Urinary bladder (tissue), 4 donors: ENCODE results near the gene DDI2. TPM values are rescaled to one million over a fixed set of nuclear protein-coding genes. Genes with fewer than 3 reads are reported as not detected.
"Not testable (repeated sequence)": the region's sequence is repeated elsewhere in the genome, so short reads cannot be mapped to it uniquely, and the experiment has no call there.

Source experiments
- DNase-seq: peaks from one replicate; pipeline ENCODE4 v3.0.0-alpha.2; 2015; ENCODE audit errors: extremely low spot score
- H3K27ac ChIP-seq: one replicate; pipeline ENCODE4 v1.5.1; 2013; ENCODE audit warnings: low read depth, mild to moderate bottlenecking, moderate library complexity
- H3K36me3 ChIP-seq: one replicate; pipeline ENCODE4 v1.6.1; 2013; ENCODE audit warnings: mild to moderate bottlenecking, moderate library complexity; ENCODE audit not compliant: insufficient read depth
- H3K4me1 ChIP-seq: one replicate; pipeline ENCODE4 v1.6.1; 2013; ENCODE audit warnings: mild to moderate bottlenecking, moderate library complexity; ENCODE audit not compliant: insufficient read depth
- H3K4me3 ChIP-seq: one replicate; pipeline ENCODE4 v1.5.1; 2013; ENCODE audit warnings: low read depth, low read length
- WGBS: extraction: QIAGEN DNeasy Blood & Tissue Kit; methylation state at CpG from one replicate; pipeline ENCODE4 v1.1.7; 2013; 5-methylcytosine and 5-hydroxymethylcytosine counted together
- polyA plus RNA-seq: library from polyadenylated mRNA; stranded (reverse); fragments of 200-250 nt; gene quantifications from one replicate; pipeline ENCODE4 v1.2.3, GENCODE V29; 2013
- total RNA-seq: library from RNA; depleted of rRNA; stranded (reverse); fragments of >200 nt; gene quantifications from one replicate; pipeline ENCODE4 v1.2.3, GENCODE V29; 2014
- donor health status: healthy with polysubstance abuse.
- donor health status: healthy.

DDI2 gene
- total and polyA plus RNA-seq, 2 donors, result 7.2 to 48.8 TPM

DNA sequence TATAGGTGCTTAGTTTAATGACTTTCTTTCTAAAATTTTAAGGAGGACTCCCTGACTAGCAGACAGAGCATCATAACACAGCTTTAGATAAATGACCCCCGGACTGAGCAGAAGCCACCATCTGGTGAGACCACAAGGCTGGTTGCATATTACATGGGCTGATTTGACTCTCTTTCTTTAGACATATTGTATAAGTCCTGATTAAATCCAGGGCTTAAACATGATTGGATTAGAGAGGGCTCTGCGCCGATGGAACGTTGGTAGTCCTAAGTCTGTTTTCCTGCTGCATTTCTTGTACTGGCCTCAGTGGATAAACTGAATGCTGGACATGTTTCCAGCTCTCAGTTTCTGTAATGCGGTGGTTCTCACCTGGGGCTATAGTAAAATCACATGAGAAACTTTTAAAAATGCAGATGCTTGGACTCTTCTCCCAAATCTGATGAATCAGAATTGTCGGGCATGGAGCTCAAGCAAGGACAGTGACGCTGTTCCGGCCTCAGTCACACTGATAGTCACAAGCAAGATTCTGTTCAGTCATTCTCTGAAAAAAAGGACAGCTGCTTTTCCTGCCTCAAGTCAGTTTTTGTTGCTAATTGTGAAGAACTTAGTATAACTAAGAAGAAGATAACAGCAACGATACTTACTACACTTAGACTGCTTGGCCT, 16.6 kb downstream of the DDI2 start:
- 93% methylated on average over 9 of the region's 9 CpGs for WGBS
- no peak overlapping the region for H3K4me3 ChIP-seq
- no peak overlapping the region for H3K27ac ChIP-seq
- no peaks in the 10 kb centered on the region for H3K4me1 ChIP-seq
- H3K36me3 ChIP-seq, result peaks cover 8% of the 10 kb centered on the region
- DNase-seq, result no peak

DNA sequence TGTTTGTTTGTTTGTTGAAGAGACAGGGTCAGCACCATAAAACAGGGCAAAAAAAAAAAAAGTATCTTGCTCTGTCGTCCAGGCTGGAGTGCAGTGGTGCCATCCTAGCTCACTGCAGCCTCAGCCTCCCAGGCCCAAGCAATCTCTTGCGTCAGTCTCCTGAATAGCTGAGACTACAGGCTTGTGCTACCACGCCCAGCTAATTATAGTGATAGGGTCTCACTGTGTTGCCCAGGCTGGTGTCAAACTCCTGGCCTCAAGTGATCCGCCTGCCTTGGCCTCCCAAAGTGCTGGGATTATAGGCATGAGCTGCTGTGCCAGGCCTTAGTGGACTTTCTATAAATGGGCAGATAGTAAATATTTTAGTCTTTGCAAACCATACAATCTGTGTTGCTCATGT, 19.2 kb downstream of the DDI2 start:
- Histone ChIP-seq H3K27ac (no peak overlapping the region), H3K4me3 (no peak overlapping the region), H3K36me3 (peaks cover 8% of the 10 kb centered on the region), H3K4me1 (no peaks in the 10 kb centered on the region)
- WGBS, result 92% methylated on average over 4 of the region's 4 CpGs
- no peak for DNase-seq

DNA sequence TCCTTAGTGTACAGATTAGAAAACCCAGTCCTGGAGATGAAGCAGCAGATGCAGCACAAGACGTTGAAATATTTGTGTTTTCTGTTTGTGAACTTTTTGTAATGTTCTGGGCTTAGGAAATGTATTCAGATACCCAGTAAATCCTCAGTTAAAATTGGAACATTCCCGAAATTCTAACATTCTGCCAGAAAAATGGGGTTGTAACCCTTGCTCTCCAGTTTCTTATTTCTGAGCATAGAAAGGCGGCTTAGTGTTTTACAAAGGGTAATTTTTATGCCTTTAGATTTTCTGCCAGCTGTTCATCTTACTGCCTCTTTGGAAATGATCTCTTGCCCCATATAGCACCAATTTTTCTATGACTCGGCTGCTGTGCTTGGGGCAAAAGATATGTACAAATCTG, 20.6 kb downstream of the DDI2 start:
- no peak overlapping the region for H3K27ac ChIP-seq
- no peak for DNase-seq
- no peak overlapping the region for H3K4me3 ChIP-seq
- peaks cover 8% of the 10 kb centered on the region for H3K36me3 ChIP-seq
- 60% methylated on average over 4 of the region's 4 CpGs for WGBS
- no peaks in the 10 kb centered on the region for H3K4me1 ChIP-seq

DNA sequence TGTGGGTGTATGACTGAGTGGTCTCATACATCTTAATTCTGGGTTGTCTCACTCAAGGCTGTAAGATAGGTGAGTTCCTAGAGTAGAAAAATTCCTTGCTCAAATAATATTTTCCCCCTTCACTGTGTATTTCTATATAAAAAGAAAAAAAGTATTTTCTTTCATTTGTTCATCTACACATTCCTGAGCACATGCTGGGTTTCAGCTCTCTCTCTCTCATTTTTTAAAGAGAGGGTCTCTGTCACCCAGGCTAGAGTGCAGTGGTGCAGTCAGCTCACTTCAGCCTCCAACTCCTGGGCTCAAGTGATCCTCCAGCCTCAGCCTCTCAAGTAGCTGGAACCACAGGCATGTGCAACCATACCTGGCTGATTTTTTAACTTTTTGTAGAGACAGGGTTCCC, 22.0 kb downstream of the DDI2 start:
- Histone ChIP-seq H3K27ac (no peak overlapping the region), H3K4me1 (no peaks in the 10 kb centered on the region), H3K4me3 (no peak overlapping the region), H3K36me3 (peaks cover 5% of the 10 kb centered on the region)
- DNase-seq, result no peak

DNA sequence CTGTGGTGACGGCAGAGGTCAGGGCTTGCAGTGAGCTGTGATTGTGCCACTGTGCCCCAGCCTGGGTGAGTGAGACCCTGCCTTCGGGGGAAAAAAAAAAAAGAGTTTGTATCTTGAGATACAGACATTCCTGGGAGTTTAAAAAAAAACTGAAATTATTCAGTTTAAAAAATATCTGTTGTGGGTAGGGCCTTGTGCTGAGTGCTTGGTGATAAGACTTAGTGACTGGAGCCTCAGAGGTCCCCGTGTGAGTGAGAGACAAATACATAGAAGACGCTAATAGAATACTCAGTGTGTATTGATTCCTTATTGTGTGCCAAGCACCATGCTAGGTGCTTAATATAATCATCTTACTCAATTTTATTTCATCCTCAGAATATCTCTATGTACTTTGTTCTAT, 22.7 kb downstream of the DDI2 start:
- H3K4me1 ChIP-seq, result no peaks in the 10 kb centered on the region
- no peak for DNase-seq
- H3K4me3 ChIP-seq, result no peak overlapping the region
- WGBS, result 95% methylated on average over 4 of the region's 4 CpGs
- no peak overlapping the region for H3K27ac ChIP-seq
- peaks cover 5% of the 10 kb centered on the region for H3K36me3 ChIP-seq

DNA sequence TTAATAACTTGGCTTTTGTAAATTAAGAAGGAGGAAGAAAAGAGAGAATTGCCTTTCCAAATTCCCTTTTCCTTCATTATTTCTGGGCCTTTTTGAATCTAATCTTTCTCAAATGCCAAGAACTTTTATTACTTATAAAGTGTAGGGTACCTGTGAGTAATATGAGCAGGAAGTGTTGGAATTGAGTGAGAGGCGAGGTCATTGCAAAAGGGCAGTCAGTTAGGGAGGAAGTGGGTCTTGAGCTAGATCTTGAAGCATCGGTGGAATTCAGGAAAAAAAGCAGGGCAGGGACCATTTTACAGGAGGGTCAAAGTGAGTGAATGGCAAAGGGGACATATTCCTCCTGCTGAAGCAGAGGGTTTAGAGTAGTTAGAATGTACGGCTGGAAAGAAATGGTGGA, 23.4 kb downstream of the DDI2 start:
- peaks cover 4% of the 10 kb centered on the region for H3K36me3 ChIP-seq
- no peak for DNase-seq
- no peak overlapping the region for H3K4me3 ChIP-seq
- H3K27ac ChIP-seq, result no peak overlapping the region
- WGBS, result 88% methylated on average over 3 of the region's 3 CpGs
- no peaks in the 10 kb centered on the region for H3K4me1 ChIP-seq

DNA sequence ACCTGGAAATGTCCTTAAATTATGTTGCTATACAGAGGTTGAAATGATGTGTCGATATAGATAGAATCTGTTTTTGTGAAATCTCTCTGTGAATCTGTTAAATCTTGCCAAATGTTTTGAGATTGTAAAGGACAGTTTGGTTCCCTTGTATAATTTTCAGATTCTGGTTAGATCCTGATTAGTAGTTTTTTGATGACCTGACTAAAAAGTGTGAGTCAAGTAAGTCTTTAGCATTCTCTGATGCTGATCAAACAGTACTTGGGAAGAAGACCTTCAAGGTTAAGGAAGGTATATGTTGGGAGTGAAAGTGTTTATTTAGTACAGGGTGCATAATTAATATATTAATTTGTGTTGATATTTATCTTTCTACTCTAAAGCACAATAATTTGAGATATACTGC, 32.7 kb downstream of the DDI2 start:
- 100% methylated on average over 1 of the region's 1 CpG for WGBS
- no peak for DNase-seq
- Histone ChIP-seq H3K4me1 (no peaks in the 10 kb centered on the region), H3K4me3 (no peak overlapping the region), H3K36me3 (peaks cover 7% of the 10 kb centered on the region), H3K27ac (no peak overlapping the region)

DNA sequence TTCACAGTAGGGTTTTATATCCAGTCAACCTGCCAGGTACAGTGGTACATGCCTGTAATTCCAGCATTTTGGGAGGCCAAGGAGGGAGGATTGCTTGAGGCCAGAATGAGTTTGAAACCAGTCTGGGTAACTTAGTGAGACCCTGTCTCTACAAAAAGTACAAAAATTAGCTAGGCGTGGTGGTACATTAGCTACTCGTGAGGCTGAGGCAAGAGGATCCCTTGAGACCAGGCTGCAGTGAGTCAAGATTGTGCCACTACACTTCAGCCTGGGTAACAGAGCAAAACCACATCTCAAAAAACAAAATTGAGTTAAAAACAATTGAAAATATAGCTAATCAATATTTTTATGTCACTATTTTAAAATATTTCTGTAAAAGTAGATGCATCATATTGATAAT, 33.2 kb downstream of the DDI2 start:
- no peak overlapping the region for H3K4me3 ChIP-seq
- H3K36me3 ChIP-seq, result peaks cover 7% of the 10 kb centered on the region
- 95% methylated on average over 2 of the region's 2 CpGs for WGBS
- DNase-seq, result no peak
- H3K4me1 ChIP-seq, result no peaks in the 10 kb centered on the region
- no peak overlapping the region for H3K27ac ChIP-seq

DNA sequence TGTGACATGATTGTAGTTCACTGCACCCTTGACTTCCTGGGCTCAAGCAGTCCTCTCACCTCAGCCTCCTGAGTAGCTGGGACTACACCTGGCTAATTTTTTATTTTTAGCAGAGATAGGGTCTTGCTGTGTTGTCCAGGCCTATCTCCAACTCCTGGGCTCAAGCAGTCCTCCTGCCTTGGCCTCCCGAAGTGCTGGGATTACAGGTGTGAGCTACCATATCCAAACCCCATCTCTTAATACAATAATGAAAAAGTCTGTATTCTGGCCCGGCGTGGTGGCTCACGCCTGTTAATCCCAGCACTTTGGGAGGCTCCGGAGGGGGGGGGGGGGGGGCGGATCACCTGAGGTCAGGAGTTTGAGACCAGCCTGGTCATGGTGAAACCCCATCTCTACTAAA, 34.9 kb downstream of the DDI2 start:
- WGBS, result 93% methylated on average over 6 of the region's 6 CpGs
- not testable (repeated sequence) for H3K4me1 ChIP-seq, DNase-seq, H3K27ac ChIP-seq, H3K4me3 ChIP-seq
- H3K36me3 ChIP-seq, result peaks cover 10% of the 10 kb centered on the region

DNA sequence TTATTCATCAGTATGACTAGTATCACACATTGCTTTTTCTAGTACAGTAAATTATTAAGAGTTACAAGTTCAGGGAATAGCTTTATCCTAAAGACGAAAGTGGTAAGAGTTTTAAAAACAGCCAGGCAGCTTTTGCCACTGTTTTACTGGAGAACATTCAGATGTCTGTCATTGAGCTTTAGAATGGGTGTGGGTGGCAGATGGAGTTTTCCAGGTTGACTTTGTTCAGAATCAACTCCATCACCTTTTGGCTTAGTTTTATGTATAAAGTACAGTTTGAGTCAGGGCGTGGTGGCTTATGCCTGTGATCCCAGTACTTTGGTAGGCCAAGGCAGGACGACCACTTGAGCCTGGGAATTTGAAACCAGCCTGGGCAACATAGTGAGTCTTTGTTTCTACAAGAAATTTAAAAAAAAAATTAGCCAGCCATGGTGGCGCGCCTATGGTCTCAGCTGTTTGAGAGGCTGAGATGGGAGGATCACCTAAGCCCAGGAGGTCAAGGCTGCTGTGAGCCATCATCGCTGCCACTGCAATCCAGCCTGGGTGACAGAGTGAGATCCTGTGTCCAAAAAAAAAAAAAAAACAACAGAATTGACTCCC, 36.9 kb downstream of the DDI2 start:
- Histone ChIP-seq H3K4me3 (no peak overlapping the region), H3K4me1 (no peaks in the 10 kb centered on the region), H3K36me3 (peaks cover 11% of the 10 kb centered on the region), H3K27ac (no peak overlapping the region)
- 91% methylated on average over 6 of the region's 6 CpGs for WGBS
- DNase-seq, result no peak

DNA sequence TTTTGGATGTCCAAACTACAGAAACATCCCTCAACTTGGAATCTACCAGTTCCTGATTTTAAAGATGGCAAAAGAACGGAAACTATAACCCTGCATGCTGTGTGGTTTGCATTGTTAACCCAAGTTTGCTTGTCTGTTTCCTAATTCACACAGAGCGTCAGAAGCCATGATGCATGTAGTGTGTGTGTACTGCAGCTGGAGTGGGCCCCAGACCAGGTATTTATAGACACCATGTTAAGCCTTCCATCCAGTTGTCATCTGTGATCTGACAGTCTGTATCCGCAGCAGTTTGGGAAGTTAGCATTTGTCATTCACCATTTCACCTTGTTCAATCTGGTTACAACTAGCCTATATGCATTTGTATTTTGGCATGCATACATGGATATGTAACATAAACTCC, 39.2 kb downstream of the DDI2 start:
- Histone ChIP-seq H3K4me3 (no peak overlapping the region), H3K27ac (no peak overlapping the region), H3K36me3 (peaks cover 11% of the 10 kb centered on the region), H3K4me1 (no peaks in the 10 kb centered on the region)
- 94% methylated on average over 3 of the region's 3 CpGs for WGBS
- no peak for DNase-seq

DNA sequence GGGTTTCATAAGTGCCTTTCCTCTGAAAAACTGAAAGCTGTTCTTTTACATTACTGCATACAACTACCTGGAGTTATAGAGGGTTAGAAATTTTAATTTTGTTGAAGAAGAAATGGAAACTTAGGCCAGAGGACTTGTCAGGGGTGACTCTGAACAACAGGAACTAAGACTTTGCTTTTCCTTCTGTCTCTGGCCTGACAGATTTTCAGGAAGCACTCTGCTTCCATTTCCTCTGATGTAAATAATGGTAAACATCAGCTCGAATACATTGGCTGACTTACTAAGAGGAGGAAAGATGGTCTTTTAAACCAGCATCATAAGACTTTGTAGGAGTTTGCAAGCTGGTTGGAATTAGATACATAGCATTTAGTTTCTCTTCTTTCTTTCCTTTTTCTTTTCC, 39.8 kb downstream of the DDI2 start:
- no peak overlapping the region for H3K4me3 ChIP-seq

DNA sequence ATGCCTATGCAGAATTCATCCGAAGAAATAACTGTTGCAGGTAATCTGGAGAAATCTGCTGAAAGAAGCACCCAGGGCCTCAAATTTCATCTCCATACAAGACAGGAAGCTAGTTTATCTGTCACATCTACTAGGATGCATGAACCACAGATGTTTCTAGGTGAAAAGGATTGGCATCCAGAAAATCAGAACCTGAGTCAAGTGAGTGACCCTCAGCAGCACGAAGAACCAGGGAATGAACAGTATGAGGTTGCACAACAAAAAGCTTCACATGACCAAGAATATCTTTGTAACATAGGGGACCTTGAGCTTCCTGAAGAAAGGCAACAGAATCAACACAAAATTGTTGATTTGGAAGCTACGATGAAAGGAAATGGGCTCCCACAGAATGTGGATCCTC, 42.9 kb downstream of the DDI2 start:
- WGBS, result 96% methylated on average over 3 of the region's 3 CpGs
- Histone ChIP-seq H3K4me1 (no peaks in the 10 kb centered on the region), H3K4me3 (no peak overlapping the region), H3K27ac (no peak overlapping the region), H3K36me3 (peaks cover 4% of the 10 kb centered on the region)
- DNase-seq, result no peak

More for the DNA sequence above, 39.8 kb downstream of the DDI2 start:
- no peak for DNase-seq
- Histone ChIP-seq H3K4me1 (no peaks in the 10 kb centered on the region), H3K27ac (no peak overlapping the region), H3K36me3 (peaks cover 8% of the 10 kb centered on the region)
- WGBS, result 44% methylated on average over 1 of the region's 1 CpG

DNA sequence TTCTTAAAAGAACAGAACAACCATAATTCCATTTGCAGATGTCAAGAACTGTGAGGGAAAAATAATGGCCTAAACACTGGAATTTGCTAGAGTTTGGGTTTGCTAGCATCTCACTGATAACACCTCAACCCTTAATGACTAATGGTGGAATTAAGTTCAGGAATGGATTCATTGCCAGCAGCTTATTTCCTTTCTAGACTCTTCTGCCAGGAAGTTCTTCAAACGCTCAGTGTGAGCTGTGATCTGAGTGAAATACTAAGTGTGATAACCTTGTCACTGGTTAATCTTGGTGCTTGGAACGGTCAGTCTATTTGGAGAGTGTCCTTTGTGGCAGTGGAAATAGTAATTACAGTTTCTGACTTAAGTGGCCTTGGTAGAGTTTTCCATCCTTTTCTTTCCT, 45.2 kb downstream of the DDI2 start:
- no peaks in the 10 kb centered on the region for H3K4me1 ChIP-seq
- 67% methylated on average over 2 of the region's 2 CpGs for WGBS
- H3K4me3 ChIP-seq, result no peak overlapping the region
- no peaks in the 10 kb centered on the region for H3K36me3 ChIP-seq
- H3K27ac ChIP-seq, result no peak overlapping the region
- DNase-seq, result no peak

DNA sequence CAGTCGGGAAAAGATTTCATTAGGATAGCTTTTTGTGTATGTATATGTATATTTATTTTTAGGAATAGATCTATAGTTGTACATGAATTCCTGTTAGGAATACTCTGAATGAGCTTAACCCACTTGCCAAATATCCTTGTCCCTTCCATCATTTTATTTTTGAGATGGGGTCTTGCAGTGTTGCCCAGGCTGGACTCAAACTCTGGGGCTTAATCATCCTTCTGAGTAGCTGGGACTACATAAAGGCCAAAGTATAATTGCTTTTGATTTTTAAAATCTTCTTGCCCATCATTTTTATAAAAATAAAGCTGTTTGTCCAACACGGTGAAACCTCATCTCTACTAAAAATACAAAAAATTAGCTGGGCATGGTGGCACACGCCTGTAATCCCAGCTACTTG, 46.7 kb downstream of the DDI2 start:
- WGBS, result 95% methylated on average over 3 of the region's 3 CpGs
- Histone ChIP-seq H3K36me3 (no peaks in the 10 kb centered on the region), H3K4me1 (no peaks in the 10 kb centered on the region), H3K27ac (no peak overlapping the region), H3K4me3 (no peak overlapping the region)
- no peak for DNase-seq
